ENCODE data around the gene BTBD19. TPM values are rescaled to one million over a fixed set of nuclear protein-coding genes. Genes with fewer than 3 reads are reported as not detected.

The BTBD19 gene, protein sequence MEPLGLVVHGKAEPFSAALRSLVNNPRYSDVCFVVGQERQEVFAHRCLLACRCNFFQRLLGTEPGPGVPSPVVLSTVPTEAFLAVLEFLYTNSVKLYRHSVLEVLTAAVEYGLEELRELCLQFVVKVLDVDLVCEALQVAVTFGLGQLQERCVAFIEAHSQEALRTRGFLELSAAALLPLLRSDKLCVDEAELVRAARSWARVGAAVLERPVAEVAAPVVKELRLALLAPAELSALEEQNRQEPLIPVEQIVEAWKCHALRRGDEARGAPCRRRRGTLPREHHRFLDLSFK
- total RNA-seq: 2.7 and 6.2 TPM in 2 replicates

GRCh38 chr1:44808063-44808937 lies at the start of gene BTBD19:
TSS of gene BTBD19 (plus strand) at chr1:44808523. CDS start at chr1:44808821, 298 bp downstream.

DNA sequence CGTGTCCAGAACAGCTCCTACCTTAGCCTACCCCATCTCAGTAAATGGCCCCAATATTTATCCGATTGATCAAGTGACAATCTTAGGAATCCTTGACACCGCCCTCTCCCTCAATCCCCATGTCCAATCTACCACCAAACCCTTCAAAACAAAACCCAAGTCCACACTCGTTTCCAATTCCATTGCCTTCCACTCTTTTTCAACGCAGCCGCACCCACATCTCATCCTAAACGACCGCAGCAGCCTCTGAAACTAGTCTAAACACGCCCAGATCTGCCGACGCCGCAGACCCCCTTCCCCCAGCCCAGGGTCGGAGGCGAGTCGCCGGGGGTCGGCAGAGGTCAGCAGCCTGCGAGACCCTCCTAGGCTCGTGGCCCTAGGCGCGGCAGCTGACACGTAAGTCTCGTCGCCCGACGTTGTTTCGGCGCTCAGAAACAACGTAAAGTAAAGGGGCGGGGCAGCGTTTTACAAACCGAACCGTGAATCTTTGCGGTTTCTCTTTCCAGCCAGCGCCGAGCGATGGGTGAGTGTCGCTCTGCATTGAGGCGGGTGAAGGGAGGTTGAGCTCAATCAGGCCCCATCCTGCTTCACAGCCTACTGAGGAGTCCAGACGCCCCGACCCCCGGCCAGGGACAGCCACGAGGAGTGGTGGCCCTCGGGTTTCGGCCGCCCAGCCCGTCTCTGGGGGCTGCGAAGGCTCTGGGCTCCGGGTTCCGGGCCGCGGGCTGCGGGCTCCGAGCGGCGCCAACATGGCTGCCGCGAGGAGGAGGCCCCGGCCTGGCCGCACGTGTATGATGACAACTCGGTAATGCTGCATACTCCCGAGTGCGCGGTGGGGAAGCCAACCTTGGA lies 33.0 kb upstream of the BTBD19 start, which contains the start of gene RPS8:
Gene RPS8, plus strand, starts transcription at position 463 of the 852 bp plus-strand sequence. Its CDS starts 57 bp downstream, at position 520.

GRCh38 chr1:44788120-44788860 lies 20.0 kb upstream of the BTBD19 start, which contains the start of gene BEST4:
TSS of gene BEST4 (minus strand) at chr1:44788170. CDS start at chr1:44787705, 465 bp downstream.

DNA sequence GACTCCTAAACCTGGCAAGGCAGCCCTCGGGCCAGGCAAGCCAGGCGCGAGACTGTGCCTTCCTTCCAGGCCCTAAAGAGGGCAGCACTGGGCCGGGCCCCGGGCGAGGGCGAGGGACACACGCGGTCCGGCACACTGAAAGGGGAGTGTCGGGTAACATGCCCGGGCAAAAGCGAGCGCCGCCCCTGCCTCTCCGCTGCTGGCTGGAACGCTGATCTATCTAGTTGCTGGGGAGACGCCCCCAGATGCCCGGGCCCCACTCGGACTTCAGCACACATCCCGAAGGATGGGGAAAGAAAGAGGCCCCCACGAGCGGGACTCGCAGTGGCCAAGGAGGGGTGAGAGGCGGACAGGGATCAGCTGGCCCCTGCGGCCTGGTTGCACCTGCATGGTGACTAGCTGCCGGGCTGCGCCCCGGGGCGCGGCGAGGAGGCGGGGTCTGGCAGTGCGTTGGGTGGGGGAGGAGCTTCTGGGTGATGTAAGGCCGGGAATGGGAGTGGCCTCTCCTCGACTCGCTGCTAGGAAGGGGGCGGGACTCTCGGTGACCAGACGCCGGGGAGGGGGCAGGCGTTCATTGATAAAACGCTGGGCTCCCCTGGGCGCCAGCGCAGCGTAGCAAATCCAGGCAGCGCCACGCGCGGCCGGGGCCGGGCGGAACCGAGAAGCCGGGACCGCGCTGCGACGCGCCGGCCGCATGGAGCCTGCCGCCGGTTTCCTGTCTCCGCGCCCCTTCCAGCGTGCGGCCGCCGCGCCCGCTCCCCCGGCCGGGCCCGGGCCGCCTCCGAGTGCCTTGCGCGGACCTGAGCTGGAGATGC lies 8.3 kb upstream of the BTBD19 start, which contains the start of gene PLK3:
Gene PLK3, plus strand, starts transcription at position 608 of the 815 bp plus-strand sequence. Its CDS starts 87 bp downstream, at position 695.

GRCh38 chr1:44806704-44807363 lies 1.5 kb upstream of the BTBD19 start, which contains the start of gene DYNLT4:
TSS of gene DYNLT4 (minus strand) at chr1:44807351. CDS start at chr1:44806668, 683 bp downstream.

DNA sequence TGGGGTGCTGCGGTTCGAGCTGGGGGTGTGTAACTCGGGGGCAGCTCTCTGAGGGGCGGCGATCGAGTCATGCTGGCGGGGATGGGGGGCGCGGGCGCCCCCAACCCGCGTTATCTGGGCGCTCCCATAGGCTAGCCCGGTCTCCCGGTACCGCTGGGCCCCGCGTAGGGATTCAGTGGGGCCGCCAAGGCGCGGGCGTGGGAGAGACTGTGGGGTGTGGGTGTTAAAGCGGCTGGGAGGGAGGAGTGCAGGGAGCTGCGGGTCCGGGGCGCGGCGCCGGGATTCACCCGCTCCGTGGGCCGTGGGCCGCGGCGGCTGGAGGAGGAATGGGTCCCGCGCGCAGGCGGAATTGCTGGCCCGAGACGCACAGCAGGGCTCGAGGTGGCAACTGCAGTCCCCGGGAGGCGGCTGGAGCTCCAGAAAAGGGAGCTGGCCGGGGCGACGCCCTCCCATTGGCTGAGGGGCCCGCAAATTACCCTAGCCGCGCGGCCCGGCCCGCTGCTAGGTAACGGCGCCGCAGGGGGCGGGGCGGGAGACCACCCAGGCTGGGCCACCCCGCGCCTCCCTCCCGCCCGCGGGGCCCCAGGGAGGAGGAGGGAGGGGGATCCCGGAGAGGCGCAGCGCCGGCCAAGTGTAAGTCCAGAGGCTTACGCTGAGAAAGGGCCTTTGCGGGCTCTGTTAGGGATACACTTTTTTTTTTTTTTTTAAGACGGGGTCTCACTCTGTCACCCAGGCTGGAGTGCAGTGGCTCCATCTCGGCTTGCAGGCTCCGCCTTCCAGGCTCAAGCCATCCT lies 34.7 kb downstream of the BTBD19 start, which contains the start of gene PTCH2:
Gene PTCH2, minus strand, starts transcription at position 392 of the 794 bp plus-strand sequence. Its CDS starts 321 bp downstream, at position 71.

Other genes with a start within 250 kb of the BTBD19 start
- 3.9 and 8.1 TPM in 2 replicates for gene TMEM53, start 134.0 kb upstream of the BTBD19 start, total RNA-seq
- gene ARMH1, start 133.8 kb upstream of the BTBD19 start, total RNA-seq: not detected in 2 replicates
- not detected in 2 replicates for gene RNU5D-1, start 77.4 kb upstream of the BTBD19 start, total RNA-seq
- gene KIF2C, start 68.7 kb upstream of the BTBD19 start, total RNA-seq: 6.1 and 10.4 TPM in 2 replicates
- gene RPS8, start 33.0 kb upstream of the BTBD19 start, total RNA-seq: 2,598 and 3,490 TPM in 2 replicates
- gene BEST4, start 20.4 kb upstream of the BTBD19 start, total RNA-seq: not detected in 2 replicates
- 17.9 and 18.1 TPM in 2 replicates for gene PLK3, start 8.1 kb upstream of the BTBD19 start, total RNA-seq
- gene DYNLT4, start 1.2 kb upstream of the BTBD19 start, total RNA-seq: 0.16 TPM in 1 of 2 replicates, not detected in the other
- 0.18 TPM in 1 of 2 replicates, not detected in the other for gene PTCH2, start 34.7 kb downstream of the BTBD19 start, total RNA-seq
- gene EIF2B3, start 178.1 kb downstream of the BTBD19 start, total RNA-seq: 20.9 and 32.4 TPM in 2 replicates
- gene HECTD3, start 202.8 kb downstream of the BTBD19 start, total RNA-seq: 23.0 and 26.5 TPM in 2 replicates
- gene UROD, start 203.7 kb downstream of the BTBD19 start, total RNA-seq: 119 TPM in 2 replicates

Data from cardiac atrium fibroblast (primary cell).